Measurements from ENCODE around the gene C5orf63.

- TF ChIP-seq CTCF (IDR thresholded peaks at IDR 0.05) (no peak), ZFX (IDR thresholded peaks at IDR 0.05; ENCODE audit: borderline replicate concordance) (no peak)
Measured at GRCh38 chr5:127038550-127038949, 34.8 kb downstream of the C5orf63 start.

Data from 22Rv1 (cell line).